MM.1S (cell line): ENCODE measurements around the gene TMUB2.
A peak's percentile ranks its signal among the peaks of the same experiment; 100 is the strongest.

Experiments used
- DNase-seq: peaks from one replicate; pipeline ENCODE4 v3.0.0-alpha.2; 2015
- H2AFZ ChIP-seq: fragments of 300-600 bp; sonication (generic); 2 replicates; pipeline ENCODE4 v1.6.0; 2016; ENCODE audit warnings: antibody characterized with exemption, low read length
- H3F3A ChIP-seq: fragments of 300-600 bp; sonication (generic); 2 replicates; pipeline ENCODE4 v1.6.1; 2016; ENCODE audit warnings: mild to moderate bottlenecking, antibody characterized with exemption, low read length, moderate library complexity, mixed read lengths; ENCODE audit not compliant: insufficient read depth
- H3K27ac ChIP-seq: fragments of 300-600 bp; sonication (generic); 2 replicates; pipeline ENCODE4 v1.5.1; 2016; ENCODE audit warnings: mild to moderate bottlenecking, low read length
- H3K27me3 ChIP-seq: fragments of 300-600 bp; sonication (generic); replicated peaks from 2 replicates; pipeline ENCODE4 v1.6.0; 2016; ENCODE audit warnings: low read length; ENCODE audit not compliant: insufficient read depth
- H3K36me3 ChIP-seq: fragments of 300-600 bp; sonication (generic); replicated peaks from 2 replicates; pipeline ENCODE4 v1.6.1; 2016; ENCODE audit warnings: mild to moderate bottlenecking, low read length, mixed read lengths; ENCODE audit not compliant: insufficient read depth
- H3K4me1 ChIP-seq: fragments of 300-600 bp; sonication (generic); 2 replicates; pipeline ENCODE4 v1.6.1; 2016; ENCODE audit warnings: low read length, mixed read lengths
- H3K4me2 ChIP-seq: fragments of 300-600 bp; sonication (generic); 2 replicates; pipeline ENCODE4 v1.6.0; 2016; ENCODE audit warnings: low read depth, low read length
- H3K4me3 ChIP-seq: fragments of 300-600 bp; sonication (generic); 2 replicates; pipeline ENCODE4 v1.5.1; 2016; ENCODE audit warnings: low read length, mixed read lengths
- H3K79me2 ChIP-seq: fragments of 300-600 bp; sonication (generic); 2 replicates; pipeline ENCODE4 v1.6.1; 2016; ENCODE audit warnings: mixed run types, low read length, mixed read lengths
- H3K9ac ChIP-seq: fragments of 300-600 bp; sonication (generic); 2 replicates; pipeline ENCODE4 v1.6.1; 2016; ENCODE audit warnings: low read length, mixed read lengths
- H3K9me2 ChIP-seq: fragments of 300-600 bp; sonication (generic); replicated peaks from 2 replicates; pipeline ENCODE4 v1.6.1; 2016; ENCODE audit warnings: mild to moderate bottlenecking, low read length, mixed read lengths; ENCODE audit not compliant: insufficient read depth
- H3K9me3 ChIP-seq: fragments of 300-600 bp; sonication (generic); replicated peaks from 2 replicates; pipeline ENCODE4 v1.6.1; 2016; ENCODE audit warnings: mild to moderate bottlenecking, low read length, mixed read lengths; ENCODE audit not compliant: insufficient read depth
- H4K20me1 ChIP-seq: fragments of 300-600 bp; sonication (generic); 2 replicates; pipeline ENCODE4 v1.6.1; 2016; ENCODE audit warnings: mild to moderate bottlenecking, low read length, moderate library complexity, mixed read lengths; ENCODE audit not compliant: insufficient read depth
- CTCF ChIP-seq: fragments of 300-600 bp; sonication (generic); IDR thresholded peaks from 2 replicates; pipeline ENCODE4 v1.5.1; 2016; ENCODE audit warnings: antibody characterized with exemption, low read length, mixed read lengths
- EZH2 ChIP-seq: fragments of 300-600 bp; sonication (generic); optimal IDR thresholded peaks from 2 replicates; pipeline ENCODE3; 2017; ENCODE audit warnings: low read depth, mild to moderate bottlenecking, antibody characterized with exemption, low read length, mixed read lengths
- EZH2phosphoT487 ChIP-seq: fragments of 300-600 bp; sonication (generic); IDR thresholded peaks from 2 replicates; pipeline ENCODE4 v1.6.1; 2018; ENCODE audit warnings: antibody characterized with exemption, low read length

Gene TMUB2

GRCh38 chr17:44219108-44219615 is 32.4 kb downstream of the TMUB2 start:
- no peaks in the 10 kb centered on the region for H3K9me2 ChIP-seq
- DNase-seq = peak; percentile 71
- no peak for TF ChIP-seq EZH2phosphoT487
- TF ChIP-seq CTCF = peak; percentile 19; the same call in 1 of the 2 replicates
- H3K9me3 ChIP-seq = no peaks in the 10 kb centered on the region
- peak overlapping the region; percentile 88 for H3K27ac ChIP-seq
- peaks cover 29% of the 10 kb centered on the region; the same call in 1 of the 2 replicates for H3F3A ChIP-seq
- H3K4me2 ChIP-seq = no peak overlapping the region
- peak overlapping the region; percentile 90 for H3K9ac ChIP-seq
- H3K79me2 ChIP-seq = peaks cover 56% of the 10 kb centered on the region
- H3K36me3 ChIP-seq = peaks cover 14% of the 10 kb centered on the region
- H3K4me1 ChIP-seq = peaks cover 18% of the 10 kb centered on the region
- H2AFZ ChIP-seq = no peak overlapping the region
- H4K20me1 ChIP-seq = no peaks in the 10 kb centered on the region
- H3K27me3 ChIP-seq = no peaks in the 10 kb centered on the region
- H3K4me3 ChIP-seq = peak overlapping the region; percentile 63

GRCh38 chr17:44219616-44220212 is 32.9 kb downstream of the TMUB2 start, which contains the start of gene UBTF:
UBTF (minus strand) TSS chr17:44219675; CDS start chr17:44218229, 1,446 bp downstream.
- Histone ChIP-seq H3K9ac (peak within 1 kb of the TSS; percentile 97), H3K4me1 (peaks cover 18% of the 10 kb centered on the region), H2AFZ (peak within 1 kb of the TSS; percentile 54; the same call in 1 of the 2 replicates), H3K27ac (peak within 1 kb of the TSS; percentile 88), H3K9me2 (no peaks in the 10 kb centered on the region), H3K79me2 (peaks cover 55% of the 10 kb centered on the region), H3K9me3 (no peaks in the 10 kb centered on the region), H4K20me1 (no peaks in the 10 kb centered on the region), H3K36me3 (peaks cover 14% of the 10 kb centered on the region), H3F3A (peaks cover 29% of the 10 kb centered on the region; the same call in 1 of the 2 replicates), H3K27me3 (no peaks in the 10 kb centered on the region), H3K4me2 (peak within 1 kb of the TSS; percentile 81), H3K4me3 (peak within 1 kb of the TSS; percentile 96)
- TF ChIP-seq EZH2phosphoT487 (no peak), EZH2 (no peak), CTCF (no peak)
- DNase-seq = peak; percentile 71

- Histone ChIP-seq H3K9me2 (no peaks in the 10 kb centered on the region), H3K4me3 (peak overlapping the region; percentile 96), H3F3A (peaks cover 29% of the 10 kb centered on the region; the same call in 1 of the 2 replicates), H3K4me2 (peak overlapping the region; percentile 99), H3K36me3 (peaks cover 10% of the 10 kb centered on the region), H3K27ac (peak overlapping the region; percentile 80), H3K27me3 (no peaks in the 10 kb centered on the region), H3K9me3 (no peaks in the 10 kb centered on the region), H3K79me2 (peaks cover 48% of the 10 kb centered on the region), H3K4me1 (peaks cover 18% of the 10 kb centered on the region), H4K20me1 (no peaks in the 10 kb centered on the region), H2AFZ (peak overlapping the region; percentile 54; the same call in 1 of the 2 replicates), H3K9ac (peak overlapping the region; percentile 97)
- TF ChIP-seq EZH2 = no peak
- TF ChIP-seq CTCF = no peak
- TF ChIP-seq EZH2phosphoT487 = no peak
- peak; percentile 60 for DNase-seq
Observed at GRCh38 chr17:44220213-44221083, 33.7 kb downstream of the TMUB2 start.
